K562 (cell line): Measurements from ENCODE around the gene RGS9BP. TPM values are rescaled to one million over a fixed set of nuclear protein-coding genes. Genes with fewer than 3 reads are reported as not detected.

ENCODE experiments used
- ATAC-seq: fragments of 200-7000 bp; cut with Tn5 transposase; 3 replicates; pipeline ENCODE4 v1.9.1; 2020; ENCODE audit warnings: moderate library complexity
- BruUV-seq: library from RNA; stranded (reverse); fragments of 400-500 nt; replicated peaks from 2 replicates; lab custom pipeline; 2021; lab: Mats Ljungman, UMichigan
- CTCF ChIA-PET: fragments of 300-600 bp; formaldehyde crosslinking; extraction: SDS; loops from one replicate; lab custom pipeline; 2021; ENCODE audit warnings: low intra/inter-chr PET ratio; lab: Yijun Ruan, JAX
- POLR2A ChIA-PET: fragments of 300-600, 350-650 bp; sonication (Branson Sonifier 250); formaldehyde crosslinking; extraction: SDS; loops from one replicate; lab custom pipeline; 2021; ENCODE audit warnings: antibody characterized with exemption, inconsistent platforms; lab: Yijun Ruan, JAX
- DNase-seq, 4 experiments: peaks; one replicate each; pipeline versions ENCODE4 v3.0.0 to v3.0.0-alpha.2; 2011 to 2018; ENCODE audit warnings: low spot score in 3 of 4, mixed read lengths in 3 of 4; ENCODE audit errors: extremely low read depth in 1 of 4
- FAIRE-seq: peaks from 2 replicates; lab custom pipeline; 2011; peaks lifted over from hg19 to GRCh38; lab: Jason Lieb, UNC
- H2AFZ ChIP-seq: 2 replicates; pipeline ENCODE4 v1.6.0; 2011; ENCODE audit warnings: low read depth, low read length, control low read depth, inconsistent platforms
- H3K27ac ChIP-seq: fragments of 200-600 bp; 3 replicates; pipeline ENCODE4 v1.8.0; 2011; ENCODE audit warnings: low read depth, mild to moderate bottlenecking, control low read depth, inconsistent platforms, low read length, moderate library complexity, mixed read lengths; ENCODE audit errors: extremely low read depth
- H3K27me3 ChIP-seq, 2 experiments: fragments of 300-600 bp in 1 of 2; 2 replicates in 1 of 2; 3 replicates in 1 of 2; pipeline versions ENCODE4 v1.6.0 to v1.8.0; 2011; ENCODE audit warnings: inconsistent platforms in 2 of 2, low read length in 2 of 2, mild to moderate bottlenecking in 1 of 2, mixed read lengths in 1 of 2, moderate library complexity in 1 of 2; ENCODE audit not compliant: control insufficient read depth in 2 of 2, insufficient read depth in 2 of 2
- H3K36me3 ChIP-seq: fragments of 300-600 bp; 3 replicates; pipeline ENCODE4 v1.8.0; 2011; ENCODE audit warnings: mild to moderate bottlenecking, low read length, inconsistent platforms; ENCODE audit not compliant: control insufficient read depth, insufficient read depth
- H3K4me1 ChIP-seq, 2 experiments: fragments of 200-600 bp in 1 of 2; replicated peaks in 1 of 2; 2 replicates in 1 of 2; 3 replicates in 1 of 2; pipeline versions ENCODE4 v1.5.1 to v1.8.0; 2011; ENCODE audit warnings: inconsistent platforms in 2 of 2, low read length in 2 of 2, mild to moderate bottlenecking in 1 of 2, mixed read lengths in 1 of 2, moderate library complexity in 1 of 2; ENCODE audit not compliant: control insufficient read depth in 2 of 2, insufficient read depth in 2 of 2
- H3K4me2 ChIP-seq: 2 replicates; pipeline ENCODE4 v1.6.1; 2011; ENCODE audit warnings: low read length, control low read depth, inconsistent platforms, mixed read lengths; ENCODE audit not compliant: insufficient read depth
- H3K4me3 ChIP-seq: fragments of 200-600 bp; sonication (generic), shearing (Covaris generic); 2 replicates; pipeline ENCODE4 v1.5.1; 2016; ENCODE audit warnings: control low read depth, inconsistent platforms
- H3K79me2 ChIP-seq: fragments of 200-600 bp; 3 replicates; pipeline ENCODE4 v1.8.0; 2011; ENCODE audit warnings: low read length, inconsistent platforms; ENCODE audit not compliant: control insufficient read depth, insufficient read depth
- H3K9ac ChIP-seq, 2 experiments: 2 replicates each; pipeline versions ENCODE4 v1.6.0 to v1.6.1; 2011; ENCODE audit warnings: low read depth in 2 of 2, low read length in 2 of 2, control low read depth in 1 of 2, inconsistent platforms in 1 of 2, mild to moderate bottlenecking in 1 of 2, mixed read lengths in 1 of 2; ENCODE audit not compliant: insufficient read depth in 1 of 2
- H3K9me1 ChIP-seq: one replicate; pipeline ENCODE4 v1.6.0; 2011; ENCODE audit warnings: inconsistent platforms, mild to moderate bottlenecking, low read length, moderate library complexity; ENCODE audit not compliant: control insufficient read depth, insufficient read depth
- H3K9me3 ChIP-seq: replicated peaks from 2 replicates; pipeline ENCODE4 v1.5.1; 2011; ENCODE audit warnings: low read depth, low read length, inconsistent platforms; ENCODE audit not compliant: control insufficient read depth, insufficient read depth
- H4K20me1 ChIP-seq: replicated peaks from 2 replicates; pipeline ENCODE4 v1.6.1; 2011; ENCODE audit warnings: low read length, inconsistent platforms, mixed read lengths; ENCODE audit not compliant: control insufficient read depth, insufficient read depth
- CHD7 ChIP-seq: fragments of 200-600 bp; sonication (generic); IDR thresholded peaks from one replicate; pipeline ENCODE4 v1.6.1; 2012; ENCODE audit warnings: mild to moderate bottlenecking, low read depth, low read length, inconsistent platforms
- DLX4 ChIP-seq: fragments of 250-450 bp; sonication (Bioruptor Pico); IDR thresholded peaks from 2 replicates; pipeline ENCODE4 v1.6.1; 2021; ENCODE audit warnings: mild to moderate bottlenecking
- DPF2 ChIP-seq: fragments of 450-650 bp; IDR thresholded peaks from 2 replicates; pipeline ENCODE4 v1.6.1; 2016
- LCOR ChIP-seq: sonication (generic); formaldehyde crosslinking; IDR thresholded peaks from 2 replicates; pipeline ENCODE4 v1.8.0; 2022; ENCODE audit warnings: mild to moderate bottlenecking, missing genetic modification reagents
- MXI1 ChIP-seq: IDR thresholded peaks from 2 replicates; pipeline ENCODE4 v1.6.1; 2011; ENCODE audit warnings: low read depth, mild to moderate bottlenecking, improper control_type of control experiment, low read length
- ZNF395 ChIP-seq: fragments of 200-800 bp; sonication (Bioruptor generic); IDR thresholded peaks from 2 replicates; pipeline ENCODE4 v1.6.1; 2017; ENCODE audit warnings: missing genetic modification characterization, missing compliant biosample characterization
- WGBS: fragments of 100-300 bp; shearing (Covaris generic); methylation state at CpG from one replicate; pipeline ENCODE4 v1.1.6; 2016; ENCODE audit warnings: low coverage, mixed read lengths; ENCODE audit not compliant: insufficient coverage; ENCODE audit errors: missing lambda C conversion rate; 5-methylcytosine and 5-hydroxymethylcytosine counted together
- in situ Hi-C: fragments of 300-500 bp; cut with MboI; formaldehyde crosslinking; loops from 4 replicates; pipeline ENCODE4 v1.15.0; 2018; ENCODE audit warnings: inconsistent platforms, mixed read lengths
- intact Hi-C: fragments of 100-400 bp; cut with micrococcal nuclease; formaldehyde crosslinking; loops from 2 replicates; pipeline ENCODE4 v1.14.2; 2022
- polyA plus RNA-seq, 8 experiments: library from polyadenylated mRNA; depleted of rRNA in 4 of 8; stranded (reverse) in 5 of 8; unstranded in 3 of 8; fragments of >200 nt; fragmentation: Nextera tagmentation in 2 of 8; fragmentation: Illumina TruSeq in 1 of 8; extraction: Ambion mirVana in 2 of 8; extraction: Trizol in 1 of 8; gene quantifications; 2 replicates each; pipeline versions ENCODE4 v1.2.1 to v1.2.3, GENCODE V29; 2011 to 2014; ENCODE audit warnings: inconsistent platforms in 1 of 8, missing spikeins in 1 of 8
- total RNA-seq, 7 experiments: library from RNA; depleted of rRNA in 6 of 7; stranded (reverse); fragments of >200 nt in 6 of 7; fragmentation: Illumina TruSeq in 2 of 7; extraction: Trizol in 2 of 7; gene quantifications; 2 replicates each; pipeline versions ENCODE4 v1.2.1 to v1.2.3, GENCODE V29; 2011 to 2021; ENCODE audit warnings: low replicate concordance in 1 of 7

The RGS9BP gene
- total and polyA plus RNA-seq, 9 of the 15 experiments (the other 6 are each of a cell fraction or from before 2014, with no cell fraction given): 0.03 to 1.3 (median 0.49) TPM

GRCh38 chr19:32671883-32672593 is 3.6 kb upstream of the RGS9BP start:
- in situ Hi-C loops (no loop called here), intact Hi-C loops (loop anchor here (1.0 to 5.0 kb wide), 3 partner anchors 44 to 90 kb away; partner anchors contain the start of gene PDCD5)
- H2AFZ ChIP-seq: no peak overlapping the region
- under 1% methylated on average over 14 of the region's 14 CpGs for WGBS
- ChIA-PET CTCF (no interaction called here), POLR2A (interaction anchor here (0.6 to 1.8 kb wide), 3 partner anchors 18 to 72 kb away, joined by 3 to 6 read pairs (median 5); no protein-coding TSS in a partner anchor)
- H3K9ac ChIP-seq: peak overlapping the region; percentile 36 to 90; a peak in 3 of 4 replicates
- peaks cover 2% of the 10 kb centered on the region; the same call in 1 of the 2 replicates for H4K20me1 ChIP-seq
- peaks cover 79% of the 10 kb centered on the region for H3K79me2 ChIP-seq
- H3K9me3 ChIP-seq: no peaks in the 10 kb centered on the region; the same call in 1 of the 2 replicates
- H3K27ac ChIP-seq: peak overlapping the region; percentile 63
- peak in 3 of 4 experiments; percentile 26 to 95 (median 79) for DNase-seq
- peaks cover 5% of the 10 kb centered on the region for H3K9me1 ChIP-seq
- FAIRE-seq: peak; percentile 98
- BruUV-seq: no TSS peak
- no peaks in the 10 kb centered on the region for H3K27me3 ChIP-seq
- H3K4me3 ChIP-seq: peak overlapping the region; percentile 7; the same call in 1 of the 2 replicates
- ATAC-seq: peak; percentile 57
- H3K4me2 ChIP-seq: peak overlapping the region; percentile 91
- peaks cover 57 to 74% of the 10 kb centered on the region in 2 experiments for H3K4me1 ChIP-seq
- H3K36me3 ChIP-seq: peaks cover 33% of the 10 kb centered on the region
- TF ChIP-seq LCOR (CRISPR knock-in tag) (no peak), DLX4 (CRISPR knock-in tag) (no peak), DPF2 (peak; percentile 88), CHD7 (no peak), MXI1 (0 out of 2 replicates have a peak, but pooled peaks have one; percentile 44), ZNF395 (CRISPR knock-in tag) (peak; percentile 64; the same call in 1 of the 2 replicates)
